Endometrial microvascular endothelial cells (primary cell): ENCODE measurements around the gene SLN. TPM values are rescaled to one million over a fixed set of nuclear protein-coding genes. Genes with fewer than 3 reads are reported as not detected.

ENCODE experiments used
- in situ Hi-C: cut with HindIII; loops from 2 replicates; pipeline ENCODE4 v1.10.0; 2017; ENCODE audit warnings: low sequenced_read_pairs, low pct_unique_long_range_greater_than_20kb; ENCODE audit errors: inconsistent ontology term
- total RNA-seq: library from RNA; depleted of rRNA; stranded (reverse); fragments of >200 nt; gene quantifications from one replicate; pipeline ENCODE4 v1.2.3, GENCODE V29; 2015; ENCODE audit errors: inconsistent ontology term

The SLN gene
- total RNA-seq, 1 donor from 2014 or later, result not detected

- in situ Hi-C loops, result no loop called here
These were observed 9.4 kb upstream of the SLN start for GRCh38 chr11:107721207-107721606.

DNA sequence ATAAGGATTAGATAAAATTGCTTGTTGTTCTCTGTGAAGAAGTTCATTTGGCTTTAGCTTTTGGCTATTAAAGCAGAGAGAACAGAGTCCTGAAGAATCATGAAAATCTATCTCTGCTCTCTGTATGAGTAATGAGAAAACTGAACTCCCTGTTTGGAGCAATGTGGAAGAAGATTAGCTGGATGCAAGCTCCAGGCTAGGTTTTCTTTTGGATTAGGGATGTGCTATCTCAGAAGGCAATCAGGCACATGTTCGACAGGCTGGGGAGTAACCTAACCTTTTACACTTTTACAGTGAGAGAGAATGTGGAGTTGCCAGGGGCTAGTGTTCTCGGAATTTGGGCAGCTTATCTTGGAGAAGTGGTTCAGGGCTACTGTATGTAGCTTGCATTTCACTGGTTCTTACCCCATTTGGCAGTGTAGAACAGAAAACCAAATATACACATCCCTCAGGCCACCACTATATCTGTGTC is 8.5 kb upstream of the SLN start:
- in situ Hi-C loops, result no loop called here

DNA sequence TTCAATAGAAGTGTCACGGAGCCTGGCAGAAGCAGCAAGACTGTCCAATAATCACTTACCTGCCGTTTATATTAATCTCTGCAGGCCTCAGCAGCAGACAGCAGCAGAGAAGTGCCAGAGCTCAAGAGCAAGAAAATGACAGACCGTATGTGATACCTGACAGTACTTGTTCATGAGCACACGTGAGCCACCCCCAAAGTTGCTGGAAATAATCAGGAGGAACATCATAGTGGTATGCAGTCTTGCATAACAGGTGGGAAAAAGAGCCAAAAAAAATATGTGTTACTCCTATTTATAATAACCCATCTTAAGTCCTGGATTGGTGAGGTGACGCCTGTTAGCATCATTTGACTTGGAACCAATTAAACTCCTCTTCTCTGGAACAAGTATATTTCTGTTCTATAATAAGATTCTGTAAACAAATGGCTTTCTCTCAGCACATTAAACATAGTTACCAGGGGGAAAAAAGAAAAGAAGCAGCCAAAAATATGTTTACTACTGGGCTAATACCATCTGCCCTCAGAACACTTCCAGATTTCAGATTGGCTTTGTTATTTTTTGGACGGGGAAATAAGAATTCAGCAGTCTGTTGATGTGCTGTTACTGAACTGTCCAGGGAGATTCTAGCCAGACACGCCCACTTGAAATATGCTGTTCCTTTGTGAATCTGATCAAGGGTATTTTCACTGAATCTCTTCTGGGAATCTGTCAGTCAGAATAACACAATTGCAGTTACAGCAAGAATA is 7.9 kb upstream of the SLN start:
- in situ Hi-C loops, result no loop called here

DNA sequence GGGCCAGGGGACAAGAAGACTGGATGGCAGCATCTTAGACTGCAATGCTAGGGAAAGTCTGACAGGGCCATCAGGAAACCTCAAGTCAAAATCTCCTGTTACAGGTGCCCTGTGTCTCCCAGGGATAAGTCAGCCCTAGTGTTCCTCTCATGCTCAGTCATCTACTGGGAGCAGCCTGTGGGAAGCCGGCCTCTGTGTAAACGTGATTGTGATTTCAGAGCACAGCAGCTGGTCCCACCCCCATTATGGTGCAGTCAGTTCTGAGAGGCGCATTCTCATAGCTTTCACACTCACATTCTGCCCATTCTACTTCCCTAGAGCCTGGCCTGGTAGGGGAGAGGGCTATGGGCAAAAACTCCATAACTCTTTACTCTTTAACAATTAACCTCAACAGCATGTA is 7.2 kb upstream of the SLN start:
- in situ Hi-C loops, result no loop called here

DNA sequence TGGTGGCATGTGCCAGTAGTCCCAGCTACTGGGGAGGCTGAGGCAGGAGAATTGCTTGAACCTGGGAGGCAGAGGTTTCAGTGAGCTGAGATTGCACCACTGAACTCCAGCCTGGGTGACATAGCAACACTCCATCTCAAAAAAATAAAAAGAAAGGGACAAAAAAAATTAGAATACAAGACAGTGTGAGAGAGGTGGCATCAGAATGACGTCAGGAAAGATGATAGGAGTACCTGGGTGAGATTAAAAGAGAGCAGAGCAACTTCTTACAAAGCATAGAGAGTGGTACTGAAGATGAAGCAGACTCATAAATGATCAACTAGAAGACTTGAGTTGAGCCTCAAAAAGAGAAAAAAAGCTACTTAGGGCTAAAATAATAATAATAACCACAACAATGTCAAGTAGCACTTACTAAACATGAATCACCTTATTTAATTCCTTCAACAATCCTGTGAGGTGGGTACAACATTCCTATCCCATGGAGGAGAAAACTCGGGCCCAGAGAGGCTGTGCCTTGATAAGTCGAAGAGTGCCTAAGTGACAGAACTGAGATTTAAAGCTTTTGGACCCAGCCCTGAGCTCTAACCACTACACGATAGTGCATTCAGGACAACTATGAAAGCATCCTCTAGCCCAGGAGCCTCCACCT is 5.2 kb upstream of the SLN start:
- in situ Hi-C loops, result no loop called here

DNA sequence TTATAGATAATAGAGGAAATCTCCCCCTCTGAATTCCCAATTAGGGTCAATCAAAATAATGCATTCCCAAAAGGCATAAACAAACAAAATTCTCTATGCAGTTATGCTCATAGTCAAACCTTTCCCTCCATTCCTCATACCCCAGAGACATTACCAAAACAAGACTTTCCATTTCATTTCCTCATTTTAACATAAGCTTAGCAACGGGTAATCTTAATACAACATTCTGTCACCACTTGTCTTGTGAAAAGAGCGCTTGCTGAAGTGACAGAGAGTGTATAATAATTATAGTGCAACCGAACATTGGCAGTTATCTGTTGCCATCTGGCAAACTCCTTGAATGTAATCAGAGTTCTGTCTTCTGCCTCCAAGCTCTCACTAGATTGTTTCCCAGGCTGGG is 1.2 kb upstream of the SLN start:
- in situ Hi-C loops, result no loop called here

- in situ Hi-C loops, result no loop called here
These were observed 1.6 kb downstream of the SLN start for GRCh38 chr11:107710301-107710700.

DNA sequence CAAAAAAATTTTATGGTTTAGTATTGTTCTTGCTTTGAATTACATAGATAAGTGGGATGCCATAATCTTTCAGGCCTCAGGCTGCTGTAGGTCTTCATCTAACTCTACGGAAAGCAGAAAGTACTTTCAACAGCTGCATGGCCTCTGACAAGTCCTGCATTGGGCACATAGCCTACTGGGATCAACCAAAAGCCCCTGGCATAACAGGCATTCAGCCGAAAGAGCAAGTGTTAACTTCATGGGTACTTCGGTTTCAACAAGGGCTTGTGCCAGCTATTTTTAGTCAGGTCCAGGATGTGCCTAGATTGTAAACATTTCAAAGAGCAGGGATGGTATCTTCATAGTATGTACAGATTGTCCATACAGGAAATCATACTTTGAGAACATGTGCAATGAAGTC is 3.1 kb downstream of the SLN start:
- in situ Hi-C loops, result no loop called here

- in situ Hi-C loops, result no loop called here
These were observed 4.0 kb downstream of the SLN start for GRCh38 chr11:107707807-107708206.

GRCh38 chr11:107707215-107707671 is 4.6 kb downstream of the SLN start:
- in situ Hi-C loops, result no loop called here

- in situ Hi-C loops, result no loop called here
These were observed 5.3 kb downstream of the SLN start for GRCh38 chr11:107706531-107706930.

DNA sequence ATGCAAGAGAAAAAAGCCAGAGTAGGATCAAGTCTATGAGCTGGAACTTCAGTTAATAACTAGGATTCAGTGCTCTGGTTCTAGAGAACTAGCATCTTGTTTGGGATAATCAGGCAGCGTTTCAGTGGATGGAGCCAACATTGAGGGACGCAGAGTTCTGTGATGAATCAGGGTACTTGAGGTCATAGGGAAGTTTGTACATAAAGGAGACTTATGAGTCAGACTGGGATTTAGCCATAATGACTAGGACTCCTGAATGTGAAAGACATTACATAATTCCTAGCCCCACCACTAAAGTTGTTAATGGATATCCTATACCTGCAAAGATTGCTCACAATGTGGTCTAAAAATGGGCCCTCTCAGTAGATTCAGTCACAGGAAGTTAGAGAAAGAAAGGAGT is 6.8 kb downstream of the SLN start:
- in situ Hi-C loops, result no loop called here

- in situ Hi-C loops, result no loop called here
These were observed 7.4 kb downstream of the SLN start for GRCh38 chr11:107704451-107704850.

GRCh38 chr11:107702723-107703122 is 9.1 kb downstream of the SLN start:
- in situ Hi-C loops, result no loop called here

- in situ Hi-C loops, result no loop called here
These were observed 9.7 kb downstream of the SLN start for GRCh38 chr11:107702109-107702660.

DNA sequence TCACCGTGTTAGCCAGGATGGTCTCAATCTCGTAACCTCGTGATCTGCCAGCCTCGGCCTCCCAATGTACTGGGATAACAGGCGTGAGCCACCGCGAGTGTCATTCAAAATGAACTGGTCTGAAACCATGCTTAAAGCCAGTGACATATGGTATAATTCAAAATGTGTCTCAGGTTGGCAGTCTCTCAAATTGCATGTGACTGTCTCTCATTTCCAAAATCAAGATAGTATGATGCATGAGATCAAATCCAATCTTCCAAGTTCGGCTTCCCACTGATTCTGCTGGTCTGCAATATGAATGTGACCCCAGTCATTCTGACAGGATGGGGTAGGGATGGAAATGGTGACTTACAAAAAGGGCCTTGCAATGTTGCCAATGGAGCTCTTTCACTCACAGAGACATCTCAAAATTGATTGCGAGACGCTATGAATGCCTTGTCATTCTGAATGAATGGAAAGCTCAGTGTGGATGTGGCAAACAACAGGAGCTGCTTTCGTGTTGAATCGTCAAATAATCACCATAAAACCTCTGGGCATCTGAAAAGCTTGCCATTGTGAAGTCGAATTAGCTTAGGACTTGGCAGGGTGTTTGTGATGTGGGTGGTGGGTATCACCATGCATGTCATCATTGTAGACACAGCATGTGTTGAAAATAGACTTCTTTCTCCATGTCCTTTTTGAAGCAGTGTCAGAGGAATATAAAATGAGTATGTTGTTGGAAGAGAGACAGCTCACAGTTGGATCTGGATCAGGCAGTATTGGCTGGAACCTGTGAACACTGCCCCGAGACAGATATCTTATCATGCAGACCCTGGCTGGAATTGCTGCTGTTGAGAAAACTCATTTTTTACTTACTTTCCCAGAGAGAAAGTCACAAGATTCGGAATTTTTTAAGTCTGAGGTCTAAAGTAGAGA is 12.2 kb downstream of the SLN start:
- in situ Hi-C loops, result no loop called here

DNA sequence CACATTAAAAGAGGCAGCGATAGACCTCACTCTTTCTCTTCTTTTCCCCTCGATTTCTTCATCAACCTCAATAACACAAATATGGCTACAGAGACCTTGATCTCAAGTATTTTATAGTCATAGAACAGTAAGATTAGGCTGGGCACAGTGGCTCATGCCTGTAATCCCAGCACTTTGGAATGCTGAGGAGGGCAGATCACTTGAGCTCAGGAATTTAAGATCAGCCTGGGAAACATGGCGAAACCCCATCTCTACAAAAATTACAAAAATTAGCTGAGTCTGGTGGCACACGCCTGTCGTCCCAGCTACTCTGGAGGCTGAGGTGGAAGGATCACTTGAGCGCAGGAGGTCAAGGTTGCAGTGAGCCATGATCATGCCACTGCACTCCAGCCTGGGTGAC is 14.6 kb downstream of the SLN start:
- in situ Hi-C loops, result no loop called here

- in situ Hi-C loops, result no loop called here
These were observed 15.7 kb downstream of the SLN start for GRCh38 chr11:107696140-107696539.

- in situ Hi-C loops, result no loop called here
These were observed 16.4 kb downstream of the SLN start for GRCh38 chr11:107695446-107695845.
